Esophagus squamous epithelium (tissue), 5 donors: Measurements from ENCODE around the gene GALNT17. TPM values are rescaled to one million over a fixed set of nuclear protein-coding genes. Genes with fewer than 3 reads are reported as not detected.

Experiments
- DNase-seq: peaks from one replicate; lab custom pipeline; 2025; lab: John Stamatoyannopoulos, UW
- H3K27ac ChIP-seq, 4 donors: fragments of 200-600 bp; sonication (generic); one replicate each; pipeline ENCODE4 v1.5.1; 2016 to 2019; ENCODE audit warnings: mild to moderate bottlenecking in 1 of 4
- H3K27me3 ChIP-seq, 4 donors: fragments of 200-600 bp; sonication (generic); 1 replicate in 3 of 4; 2 replicates in 1 of 4; pipeline versions ENCODE4 v1.5.1 to v1.6.0; 2017 to 2021; ENCODE audit warnings: antibody characterized with exemption in 1 of 4
- H3K36me3 ChIP-seq, 3 donors: fragments of 200-600 bp; sonication (generic); one replicate each; pipeline ENCODE4 v1.5.1; 2016 to 2019
- H3K4me1 ChIP-seq, 3 donors: fragments of 200-600 bp; sonication (generic); one replicate each; pipeline ENCODE4 v1.5.1; 2017 to 2019
- H3K4me3 ChIP-seq, 4 donors: fragments of 200-600 bp; sonication (generic); 1 replicate in 3 of 4; 2 replicates in 1 of 4; pipeline ENCODE4 v1.5.1; 2016 to 2019; ENCODE audit warnings: mild to moderate bottlenecking in 2 of 4, moderate library complexity in 1 of 4
- H3K9me3 ChIP-seq, 3 donors: fragments of 200-600 bp; sonication (generic); one replicate each; pipeline ENCODE4 v1.5.1; 2016 to 2019
- CTCF ChIP-seq, 6 experiments: fragments of 450-650 bp in 4 of 6; fragments of 200-600 bp in 2 of 6; sonication (generic) in 2 of 6; IDR thresholded peaks; one replicate each; pipeline ENCODE4 v1.5.1; 2016 to 2019; ENCODE audit warnings: antibody characterized with exemption in 6 of 6, mild to moderate bottlenecking in 4 of 6, moderate library complexity in 4 of 6
- POLR2A ChIP-seq, 4 donors: fragments of 450-650 bp; IDR thresholded peaks; one replicate each; pipeline ENCODE4 v1.6.1; 2017; ENCODE audit warnings: antibody characterized with exemption in 4 of 4, mild to moderate bottlenecking in 4 of 4, moderate library complexity in 3 of 4
- WGBS, 2 donors: methylation state at CpG; one replicate each; pipeline ENCODE4 v1.1.5; 2018; 5-methylcytosine and 5-hydroxymethylcytosine counted together
- intact Hi-C: fragments of 100-400 bp; cut with DNase I; formaldehyde crosslinking; loops from one replicate; pipeline ENCODE4 v1.15.0; 2022
- total RNA-seq, 4 donors: library from RNA; depleted of rRNA; stranded (reverse); fragments of >200 nt; gene quantifications; one replicate each; pipeline ENCODE4 v1.1.0, GENCODE V29; 2016
- donor health status: DM: yes; HTN: yes; CAD: no.

Gene GALNT17
- total RNA-seq, 4 donors from 2014 or later = 1.6 to 22.1 (median 2.5) TPM

DNA sequence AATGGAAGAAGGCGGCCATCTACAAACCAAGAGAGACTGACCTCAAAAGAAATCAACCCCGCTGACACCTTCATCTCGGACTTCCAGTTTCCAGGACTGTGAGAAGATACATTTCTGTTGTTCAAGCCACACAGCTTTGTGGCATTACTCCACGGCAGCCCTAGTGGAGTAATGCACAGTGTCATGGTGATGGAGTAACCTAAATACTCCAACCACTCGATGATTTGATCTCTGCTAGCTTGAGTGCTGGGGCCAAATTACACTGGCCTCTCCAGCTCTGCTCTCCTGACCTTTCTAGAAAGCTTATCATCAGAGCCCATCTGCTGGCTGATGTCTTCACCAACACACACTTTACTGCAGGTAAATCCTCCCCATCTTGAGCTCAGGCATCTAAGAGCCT lies 52.2 kb downstream of the GALNT17 start:
- WGBS, 2 donors = 84 to 90% methylated on average over 5 of the region's 5 CpGs
- DNase-seq = no peak
- intact Hi-C loops = no loop called here

DNA sequence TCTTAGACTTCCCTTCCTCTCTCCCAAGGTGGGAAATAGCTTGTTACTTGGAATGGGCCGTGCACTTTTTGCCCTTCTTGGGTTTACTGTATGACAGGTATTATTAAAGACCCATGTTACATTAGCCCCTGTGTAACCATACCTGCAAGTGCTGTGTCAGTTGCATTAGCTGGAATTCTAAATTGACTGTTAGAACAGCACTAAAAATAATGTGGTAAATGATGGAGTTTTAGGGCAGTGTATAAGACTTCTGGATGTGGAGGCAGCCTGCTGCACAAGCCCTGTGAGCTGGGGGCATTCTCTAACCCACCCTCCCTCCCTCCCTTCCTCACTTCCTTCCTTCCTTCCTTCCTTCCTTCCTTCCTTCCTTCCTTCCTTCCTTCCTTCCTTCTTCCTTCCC lies 52.7 kb downstream of the GALNT17 start:
- 64 to 78% methylated on average over 1 of the region's 1 CpG for WGBS, 2 donors
- H3K27ac ChIP-seq = no peak overlapping the region
- no peak for DNase-seq

More for the DNA sequence above, 52.2 kb downstream of the GALNT17 start:
- TF ChIP-seq POLR2A (IDR thresholded peaks at IDR 0.05) (no peak), CTCF (IDR thresholded peaks at IDR 0.05) (no peak)
- no peaks in the 10 kb centered on the region for H3K27me3 ChIP-seq
- no peaks in the 10 kb centered on the region for H3K9me3 ChIP-seq
- H3K27ac ChIP-seq = no peak overlapping the region
- no peaks in the 10 kb centered on the region for H3K36me3 ChIP-seq
- peaks cover 0 to 6% (median 0%) of the 10 kb centered on the region in 3 donors for H3K4me1 ChIP-seq
- H3K4me3 ChIP-seq = no peak overlapping the region

DNA sequence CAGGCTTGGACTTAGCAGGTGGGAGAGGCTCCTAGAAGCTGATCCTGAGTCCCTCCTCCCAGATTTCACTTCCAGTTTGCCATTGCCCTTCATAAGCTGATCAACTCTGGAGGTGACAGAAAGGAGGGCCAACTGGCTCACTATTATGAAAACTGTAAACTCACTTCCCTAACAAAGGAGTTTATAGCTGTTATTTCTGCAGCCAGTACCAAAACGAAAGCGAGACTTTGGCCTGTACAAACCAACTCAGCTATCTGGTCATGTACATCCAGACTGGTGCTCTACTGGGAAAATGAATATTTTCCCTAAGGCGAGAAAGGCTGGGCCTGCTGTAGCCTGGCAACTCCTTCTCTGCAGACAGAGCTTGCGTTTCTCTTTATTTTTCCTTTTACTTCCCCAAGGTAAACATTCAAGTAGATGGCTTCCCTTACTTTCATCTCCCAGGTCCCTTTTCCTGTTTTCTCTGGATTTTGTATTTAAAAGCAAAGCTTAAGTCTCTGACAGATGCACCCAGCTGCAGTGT lies 54.7 kb downstream of the GALNT17 start:
- no peak for TF ChIP-seq POLR2A (IDR thresholded peaks at IDR 0.05)
- no peak for TF ChIP-seq CTCF (IDR thresholded peaks at IDR 0.05)
- no peaks in the 10 kb centered on the region for H3K36me3 ChIP-seq
- no peaks in the 10 kb centered on the region for H3K9me3 ChIP-seq
- WGBS, 2 donors = 44 to 45% methylated on average over 4 of the region's 4 CpGs
- peaks cover 0 to 6% (median 0%) of the 10 kb centered on the region in 3 donors for H3K4me1 ChIP-seq
- no peak for DNase-seq
- intact Hi-C loops = no loop called here
- H3K27ac ChIP-seq = peak overlapping the region in 1 of 4 donors; percentile 45
- H3K4me3 ChIP-seq = no peak overlapping the region
- no peaks in the 10 kb centered on the region for H3K27me3 ChIP-seq

More for the DNA sequence above, 52.7 kb downstream of the GALNT17 start:
- Histone ChIP-seq H3K36me3 (no peaks in the 10 kb centered on the region), H3K9me3 (no peaks in the 10 kb centered on the region), H3K4me3 (no peak overlapping the region), H3K4me1 (peaks cover 0 to 6% (median 0%) of the 10 kb centered on the region in 3 donors), H3K27me3 (no peaks in the 10 kb centered on the region)
- TF ChIP-seq CTCF (IDR thresholded peaks at IDR 0.05) = no peak
- TF ChIP-seq POLR2A (IDR thresholded peaks at IDR 0.05) = no peak
- intact Hi-C loops = no loop called here

DNA sequence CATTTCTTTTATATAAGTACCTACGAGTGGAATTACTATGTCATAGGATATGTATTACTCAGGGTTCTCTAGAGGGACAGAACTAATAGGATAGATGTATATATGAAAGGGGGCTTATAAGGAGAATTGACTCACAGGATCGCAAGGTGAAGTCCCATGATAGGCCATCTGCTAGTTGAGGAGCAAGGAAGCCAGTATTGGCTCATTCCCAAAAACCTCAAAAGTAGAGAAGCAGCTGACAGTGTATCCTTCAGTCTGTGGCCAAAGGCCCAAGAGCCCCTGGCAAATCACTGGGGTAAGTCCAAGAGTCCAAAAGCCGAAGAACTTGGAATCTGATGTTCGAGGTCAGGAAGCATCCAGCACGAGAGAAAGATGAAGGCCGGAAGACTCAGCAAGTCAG lies 59.8 kb downstream of the GALNT17 start:
- intact Hi-C loops = no loop called here
- no peak for TF ChIP-seq CTCF (IDR thresholded peaks at IDR 0.05)
- DNase-seq = no peak
- H3K4me1 ChIP-seq = no peaks in the 10 kb centered on the region
- H3K27ac ChIP-seq = no peak overlapping the region
- H3K9me3 ChIP-seq = no peaks in the 10 kb centered on the region
- no peaks in the 10 kb centered on the region for H3K36me3 ChIP-seq
- no peaks in the 10 kb centered on the region for H3K27me3 ChIP-seq
- H3K4me3 ChIP-seq = no peak overlapping the region
- 66 to 84% methylated on average over 6 of the region's 6 CpGs for WGBS, 2 donors

- no peaks in the 10 kb centered on the region for H3K36me3 ChIP-seq
- no peaks in the 10 kb centered on the region for H3K27me3 ChIP-seq
- TF ChIP-seq POLR2A (IDR thresholded peaks at IDR 0.05) = no peak
- TF ChIP-seq CTCF (IDR thresholded peaks at IDR 0.05) = no peak
- H3K4me3 ChIP-seq = no peak overlapping the region
- H3K27ac ChIP-seq = no peak overlapping the region
- intact Hi-C loops = no loop called here
- H3K4me1 ChIP-seq = peaks cover 0 to 1% (median 0%) of the 10 kb centered on the region in 3 donors
- no peaks in the 10 kb centered on the region for H3K9me3 ChIP-seq
- DNase-seq = no peak
- WGBS, 2 donors = 66 to 75% methylated on average over 3 to 5 of the region's 5 CpGs
Measured at GRCh38 chr7:71193099-71193810, 61.3 kb downstream of the GALNT17 start.
